ENCODE results near the gene HINT2. TPM values are rescaled to one million over a fixed set of nuclear protein-coding genes. Genes with fewer than 3 reads are reported as not detected.

Gene HINT2
- total and polyA plus RNA-seq, 2 donors (not counting 1 experiment from before 2014, with no cell fraction given): 31.9 to 33.6 TPM

- Histone ChIP-seq H3K9me3 (ENCODE audit: control extremely low read depth in 1 of 3, control insufficient read depth in 2 of 3, insufficient read depth in 1 of 3, low read length in 2 of 3) (no peaks in the 10 kb centered on the region), H3K9ac (ENCODE audit: low read length) (no peak overlapping the region), H2AFZ (ENCODE audit: insufficient read depth, low read depth, low read length, poor library complexity, severe bottlenecking) (no peak overlapping the region), H3K79me2 (ENCODE audit: control insufficient read depth, insufficient read depth, low read length) (no peaks in the 10 kb centered on the region), H3K27me3 (replicated peaks in 1 of 4; ENCODE audit: control extremely low read depth in 1 of 4, control insufficient read depth in 3 of 4, insufficient read depth in 4 of 4, low read length in 3 of 4) (no peaks in the 10 kb centered on the region), H3K4me2 (replicated peaks; ENCODE audit: low read depth, low read length, poor library complexity, severe bottlenecking) (peak overlapping the region; percentile 68), H4K20me1 (ENCODE audit: control insufficient read depth, insufficient read depth, low read length, poor library complexity, severe bottlenecking) (no peaks in the 10 kb centered on the region), H3K27ac (ENCODE audit: low read length in 2 of 2) (peak overlapping the region in 1 of 2 donors; percentile 11), H3K36me3 (replicated peaks in 1 of 2; ENCODE audit: control extremely low read depth in 1 of 2, control insufficient read depth in 1 of 2, extremely low read depth in 1 of 2, insufficient read depth in 2 of 2, low read length in 1 of 2) (no peaks in the 10 kb centered on the region), H3K4me3 (ENCODE audit: control extremely low read depth in 1 of 5, extremely low read depth in 1 of 5, insufficient read depth in 1 of 5, low read depth in 2 of 5, low read length in 4 of 5) (peak overlapping the region in 1 of 5 experiments; percentile 21), H3K4me1 (ENCODE audit: control insufficient read depth in 2 of 2, insufficient read depth in 2 of 2, low read length in 2 of 2) (peaks cover 72 to 82% of the 10 kb centered on the region in 2 donors)
- Mint-ChIP-seq H3K4me3 (peak overlapping the region; percentile 29), H3K9me3 (ENCODE audit: insufficient read depth) (no peaks in the 10 kb centered on the region), H3K27ac (peak overlapping the region; percentile 23), H3K27me3 (no peaks in the 10 kb centered on the region), H3K4me1 (peaks cover 76% of the 10 kb centered on the region)
- 66% methylated on average over 5 of the region's 7 CpGs for WGBS (ENCODE audit: insufficient coverage)
- ATAC-seq (ENCODE audit: low read depth): peak; percentile 75
- ChIA-PET CTCF (interaction anchor here (1.0 to 3.3 kb wide), 8 partner anchors 9 to 110 kb away, joined by 3 to 17 read pairs (median 5); partner anchors contain the start of genes FAM221B, HINT2 and TMEM8B), POLR2A (interaction anchor here (1.2 kb wide), 1 partner anchor 30 kb away, joined by 3 read pairs; the partner anchor contains the start of gene HINT2)
- peak; percentile 84 for DNase-seq
- intact Hi-C loops (cut with micrococcal nuclease): loop anchor here (2.0 to 5.0 kb wide), 2 partner anchors 16 to 38 kb away; partner anchors contain the start of genes FAM221B and TMEM8B
- TF ChIP-seq CTCF (IDR thresholded peaks at IDR 0.05) (no peak), EZH2 (IDR thresholded peaks at IDR 0.05; ENCODE audit: borderline replicate concordance, insufficient read depth, low read depth, low read length, poor library complexity, severe bottlenecking) (no peak)
These were observed 29.9 kb upstream of the HINT2 start for GRCh38 chr9:35844628-35845270.

- H3K9me3 Mint-ChIP-seq (ENCODE audit: insufficient read depth): no peaks in the 10 kb centered on the region
- Histone ChIP-seq H3K4me3 (ENCODE audit: control extremely low read depth in 1 of 5, extremely low read depth in 1 of 5, insufficient read depth in 1 of 5, low read depth in 2 of 5, low read length in 4 of 5) (no peak overlapping the region), H2AFZ (ENCODE audit: insufficient read depth, low read depth, low read length, poor library complexity, severe bottlenecking) (no peak overlapping the region), H3K27me3 (replicated peaks in 1 of 4; ENCODE audit: control extremely low read depth in 1 of 4, control insufficient read depth in 3 of 4, insufficient read depth in 4 of 4, low read length in 3 of 4) (no peaks in the 10 kb centered on the region), H3K9me3 (ENCODE audit: control extremely low read depth in 1 of 3, control insufficient read depth in 2 of 3, insufficient read depth in 1 of 3, low read length in 2 of 3) (no peaks in the 10 kb centered on the region), H3K27ac (ENCODE audit: low read length in 2 of 2) (no peak overlapping the region), H3K36me3 (replicated peaks in 1 of 2; ENCODE audit: control extremely low read depth in 1 of 2, control insufficient read depth in 1 of 2, extremely low read depth in 1 of 2, insufficient read depth in 2 of 2, low read length in 1 of 2) (no peaks in the 10 kb centered on the region), H3K79me2 (ENCODE audit: control insufficient read depth, insufficient read depth, low read length) (peaks cover 3% of the 10 kb centered on the region), H3K4me1 (ENCODE audit: control insufficient read depth in 2 of 2, insufficient read depth in 2 of 2, low read length in 2 of 2) (peaks cover 63 to 72% of the 10 kb centered on the region in 2 donors), H3K9ac (ENCODE audit: low read length) (no peak overlapping the region), H3K4me2 (replicated peaks; ENCODE audit: low read depth, low read length, poor library complexity, severe bottlenecking) (peak overlapping the region; percentile 35), H4K20me1 (ENCODE audit: control insufficient read depth, insufficient read depth, low read length, poor library complexity, severe bottlenecking) (no peaks in the 10 kb centered on the region)
- no peak overlapping the region for H3K27ac Mint-ChIP-seq
- no peak for TF ChIP-seq EZH2 (IDR thresholded peaks at IDR 0.05; ENCODE audit: borderline replicate concordance, insufficient read depth, low read depth, low read length, poor library complexity, severe bottlenecking)
- TF ChIP-seq CTCF (IDR thresholded peaks at IDR 0.05): no peak
- 49% methylated on average over 3 of the region's 3 CpGs for WGBS (ENCODE audit: insufficient coverage)
- CTCF ChIA-PET: interaction anchor here (1.3 to 3.3 kb wide), 3 partner anchors 16 to 39 kb away, joined by 6 to 17 read pairs (median 10); no protein-coding TSS in a partner anchor
- ATAC-seq (ENCODE audit: low read depth): no peak
- peak; percentile 45 for DNase-seq
- H3K4me3 Mint-ChIP-seq: no peak overlapping the region
- H3K4me1 Mint-ChIP-seq: peaks cover 65% of the 10 kb centered on the region
- no peaks in the 10 kb centered on the region for H3K27me3 Mint-ChIP-seq
- intact Hi-C loops (cut with micrococcal nuclease): no loop called here
- POLR2A ChIA-PET: interaction anchor here (0.7 kb wide), 1 partner anchor 146 kb away, joined by 3 read pairs; no protein-coding TSS in a partner anchor
These were observed 28.0 kb upstream of the HINT2 start for GRCh38 chr9:35842795-35843194.

Data from B cell (primary cell).